GM23248 (cell line): ENCODE data around the gene TBC1D14.

Source experiments
- EZH2 ChIP-seq: fragments of 200-600 bp; sonication (generic); IDR thresholded peaks from 2 replicates; pipeline ENCODE4 v1.6.1; 2018; ENCODE audit warnings: antibody characterized with exemption, mild to moderate bottlenecking; ENCODE audit not compliant: insufficient read depth, poor library complexity, severe bottlenecking
- EZH2phosphoT487 ChIP-seq: fragments of 200-600 bp; sonication (generic); IDR thresholded peaks from 2 replicates; pipeline ENCODE4 v1.6.1; 2018; ENCODE audit warnings: antibody characterized with exemption, moderate library complexity, mild to moderate bottlenecking, low read depth; ENCODE audit not compliant: insufficient read depth

DNA sequence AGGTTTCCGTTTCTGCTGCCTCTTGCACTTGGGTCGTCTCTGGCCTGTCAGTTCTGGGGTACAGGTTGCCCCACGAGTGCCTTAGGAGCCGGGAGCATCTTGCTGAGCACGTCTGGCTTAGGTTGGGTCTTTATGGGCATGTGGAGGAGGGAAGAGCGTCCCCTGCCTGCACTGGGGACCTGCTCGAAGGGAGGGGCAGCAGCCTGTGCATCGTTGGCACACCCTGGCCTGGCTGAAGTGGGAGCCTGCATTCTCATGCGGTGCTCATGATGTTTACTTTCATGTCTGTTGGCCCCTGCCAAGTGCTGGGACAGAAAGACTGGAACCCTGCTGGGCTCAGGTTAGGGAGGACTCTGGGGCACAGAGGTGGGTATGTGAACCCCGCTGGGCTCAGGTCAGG lies 109.7 kb downstream of the TBC1D14 start:
- TF ChIP-seq EZH2 (no peak), EZH2phosphoT487 (no peak)
